22Rv1 (cell line): ENCODE data around the gene UBE2E1.

Experiments
- H3K27ac ChIP-seq: fragments of 450-650 bp; 2 replicates; pipeline ENCODE4 v1.5.1; 2017
- ZFX ChIP-seq: fragments of 450-650 bp; IDR thresholded peaks from 2 replicates; pipeline ENCODE4 v1.6.1; 2017; ENCODE audit warnings: antibody characterized with exemption, borderline replicate concordance
- TF ChIP-seq, protein P1 (sequence below): fragments of 450-650 bp; IDR thresholded peaks from 2 replicates; pipeline ENCODE4 v1.5.1; 2017; ENCODE audit warnings: mild to moderate bottlenecking

UBE2E1 gene

GRCh38 chr3:23795096-23795495, 10.7 kb upstream of the UBE2E1 start:
- H3K27ac ChIP-seq = no peak overlapping the region
- TF ChIP-seq ZFX = no peak
- TF ChIP-seq, protein P1, sequence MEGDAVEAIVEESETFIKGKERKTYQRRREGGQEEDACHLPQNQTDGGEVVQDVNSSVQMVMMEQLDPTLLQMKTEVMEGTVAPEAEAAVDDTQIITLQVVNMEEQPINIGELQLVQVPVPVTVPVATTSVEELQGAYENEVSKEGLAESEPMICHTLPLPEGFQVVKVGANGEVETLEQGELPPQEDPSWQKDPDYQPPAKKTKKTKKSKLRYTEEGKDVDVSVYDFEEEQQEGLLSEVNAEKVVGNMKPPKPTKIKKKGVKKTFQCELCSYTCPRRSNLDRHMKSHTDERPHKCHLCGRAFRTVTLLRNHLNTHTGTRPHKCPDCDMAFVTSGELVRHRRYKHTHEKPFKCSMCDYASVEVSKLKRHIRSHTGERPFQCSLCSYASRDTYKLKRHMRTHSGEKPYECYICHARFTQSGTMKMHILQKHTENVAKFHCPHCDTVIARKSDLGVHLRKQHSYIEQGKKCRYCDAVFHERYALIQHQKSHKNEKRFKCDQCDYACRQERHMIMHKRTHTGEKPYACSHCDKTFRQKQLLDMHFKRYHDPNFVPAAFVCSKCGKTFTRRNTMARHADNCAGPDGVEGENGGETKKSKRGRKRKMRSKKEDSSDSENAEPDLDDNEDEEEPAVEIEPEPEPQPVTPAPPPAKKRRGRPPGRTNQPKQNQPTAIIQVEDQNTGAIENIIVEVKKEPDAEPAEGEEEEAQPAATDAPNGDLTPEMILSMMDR = no peak

GRCh38 chr3:23796518-23796917, 9.2 kb upstream of the UBE2E1 start:
- no peak for TF ChIP-seq ZFX
- TF ChIP-seq, protein P1 = no peak
- H3K27ac ChIP-seq = no peak overlapping the region

DNA sequence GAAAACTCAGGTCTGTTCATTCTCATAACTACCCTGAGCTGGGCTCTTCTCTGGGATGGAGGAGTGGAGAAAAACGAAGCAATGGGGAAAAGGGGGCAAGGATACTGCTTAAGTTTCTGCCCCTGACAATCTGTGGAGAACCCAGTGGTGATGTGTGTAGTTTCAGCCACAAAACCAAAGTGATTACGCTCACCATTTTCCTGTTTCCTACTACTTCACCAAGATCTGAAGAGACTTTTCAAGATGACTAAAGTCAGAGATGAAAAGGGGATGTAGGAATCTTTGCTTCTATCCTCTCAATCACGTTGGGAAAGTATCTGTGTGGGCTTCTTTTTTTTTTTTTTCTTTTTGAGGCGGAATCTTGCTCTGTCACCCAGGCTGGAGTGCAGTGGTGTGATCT, 8.3 kb upstream of the UBE2E1 start:
- no peak overlapping the region for H3K27ac ChIP-seq
- TF ChIP-seq, protein P1 = no peak
- no peak for TF ChIP-seq ZFX

DNA sequence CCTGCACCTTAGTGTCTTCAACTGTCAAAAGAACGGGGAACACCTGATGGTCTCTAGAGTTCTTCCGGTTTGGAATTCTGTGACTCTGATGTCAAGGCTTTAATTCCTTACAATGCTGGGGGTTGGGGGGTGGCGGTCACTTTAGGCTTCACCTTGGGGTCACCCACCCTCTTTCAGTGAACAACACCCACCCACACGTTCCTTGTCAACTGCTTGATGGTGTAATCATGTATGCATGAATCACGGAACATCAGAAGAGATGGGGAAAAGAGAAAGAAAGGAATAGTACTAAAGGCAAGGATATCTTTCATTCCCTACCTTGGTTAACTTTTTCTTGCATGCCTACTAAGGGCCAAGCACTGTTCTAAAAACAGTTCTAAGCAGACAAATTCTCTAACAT, 7.3 kb upstream of the UBE2E1 start:
- H3K27ac ChIP-seq = no peak overlapping the region
- TF ChIP-seq, protein P1 = no peak
- no peak for TF ChIP-seq ZFX

- no peak overlapping the region for H3K27ac ChIP-seq
These were observed 6.9 kb upstream of the UBE2E1 start for GRCh38 chr3:23798876-23799275.

DNA sequence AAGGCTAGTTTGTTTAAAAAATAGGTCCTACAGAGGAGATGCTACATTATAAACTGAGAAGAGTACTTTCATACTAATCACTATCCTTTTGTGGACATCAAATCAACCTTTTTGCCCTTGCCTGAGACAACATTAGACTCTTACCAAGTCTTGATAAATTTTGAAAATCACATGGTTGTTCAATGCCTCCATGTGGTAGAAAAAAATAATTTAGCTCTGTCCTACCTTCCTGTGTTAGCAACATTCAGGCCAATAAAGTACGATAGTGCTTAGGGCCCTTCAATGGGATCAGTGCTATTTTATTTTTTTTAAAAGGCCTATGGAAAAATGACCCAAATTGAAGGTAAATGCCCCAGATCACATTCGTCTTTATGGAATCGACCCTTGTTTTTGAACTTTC, 5.0 kb upstream of the UBE2E1 start:
- TF ChIP-seq, protein P1 = no peak
- no peak for TF ChIP-seq ZFX
- no peak overlapping the region for H3K27ac ChIP-seq

More at GRCh38 chr3:23798876-23799275, 6.9 kb upstream of the UBE2E1 start:
- TF ChIP-seq, protein P1 = no peak
- no peak for TF ChIP-seq ZFX

GRCh38 chr3:23804441-23805209, 1.1 kb upstream of the UBE2E1 start:
- TF ChIP-seq, protein P1 = no peak
- no peak for TF ChIP-seq ZFX
- no peak overlapping the region for H3K27ac ChIP-seq
